ENCODE results near the gene SLC29A3. TPM values are rescaled to one million over a fixed set of nuclear protein-coding genes. Genes with fewer than 3 reads are reported as not detected.

The SLC29A3 gene
- total and polyA plus RNA-seq, 2 of the 8 experiments (the other 6 are each of a cell fraction or from before 2014, with no cell fraction given), result 14.0 to 24.6 TPM

DNA sequence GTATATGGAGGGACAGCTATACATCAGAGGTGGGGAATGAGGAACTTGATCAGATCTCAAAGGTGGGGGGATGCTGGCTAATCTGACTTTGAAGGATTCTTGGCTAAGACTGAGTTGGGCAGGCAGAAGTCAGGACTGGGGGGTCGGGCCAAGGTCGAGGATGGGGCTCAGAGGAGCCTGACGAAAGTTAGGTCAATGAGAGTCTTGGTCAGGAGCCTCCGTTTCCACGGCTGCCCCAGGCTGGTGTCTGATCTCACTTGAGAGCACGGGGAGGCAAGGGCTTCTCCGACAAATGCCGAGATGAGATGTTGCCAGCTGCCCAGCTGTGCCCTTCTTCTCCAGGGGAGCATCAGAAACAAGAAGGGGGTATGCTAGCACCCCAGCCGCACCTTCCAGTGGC is 5.7 kb downstream of the SLC29A3 start:
- DNase-seq (ENCODE audit: low read depth in 1 of 2, low spot score in 2 of 2) (no peak), FAIRE-seq (no peak)
- no peak overlapping the region for H3K23ac ChIP-seq (ENCODE audit: insufficient read length)
- CTCF ChIA-PET (ENCODE audit: partially characterized antibody), result interaction anchor here (0.7 to 22.4 kb wide), 6 partner anchors 9 to 205 kb away, joined by 3 to 401 read pairs (median 5); no protein-coding TSS in a partner anchor
- H3K9ac ChIP-seq (replicated peaks in 1 of 4; ENCODE audit: extremely low read depth in 1 of 4, low read depth in 3 of 4, low read length in 3 of 4), result no peak overlapping the region
- H3K14ac ChIP-seq (ENCODE audit: insufficient read length), result no peak overlapping the region
- H2AFZ ChIP-seq (ENCODE audit: low read length), result no peak overlapping the region
- H3K56ac ChIP-seq (replicated peaks; ENCODE audit: insufficient read length, low read depth, low read length), result no peak overlapping the region
- H4K91ac ChIP-seq (replicated peaks; ENCODE audit: insufficient read length, low read length), result no peak overlapping the region
- no peak overlapping the region for H2BK120ac ChIP-seq (replicated peaks; ENCODE audit: low read depth, low read length)
- peaks cover 0 to 18% (median 12%) of the 10 kb centered on the region in 4 experiments; a peak in 6 of 8 replicates for H3K36me3 ChIP-seq (ENCODE audit: control insufficient read depth in 2 of 4, insufficient read depth in 4 of 4, low read length in 3 of 4)
- no peak overlapping the region for H4K8ac ChIP-seq (ENCODE audit: extremely low read depth, insufficient read depth, low read length)
- 84% methylated on average over 9 of the region's 9 CpGs; no CpG with 5 or more reads in 1 of the 2 experiments for WGBS, 2 experiments (ENCODE audit: extremely low coverage in 1 of 2, insufficient coverage in 1 of 2, insufficient read length in 1 of 2, insufficient replicate concordance in 2 of 2, low coverage in 1 of 2, low lambda C conversion rate in 2 of 2, missing lambda C conversion rate in 1 of 2)
- H3K79me1 ChIP-seq (ENCODE audit: low read depth, low read length), result 0 out of 2 replicates have a peak, but pooled peaks cover 4% of the 10 kb centered on the region
- peaks cover 0 to 3% (median 0%) of the 10 kb centered on the region in 4 experiments; a peak in 1 of 7 replicates for H3K4me1 ChIP-seq (replicated peaks in 1 of 4; ENCODE audit: control insufficient read depth in 3 of 4, insufficient read depth in 4 of 4, low read length in 3 of 4)
- H3K4me3 ChIP-seq (ENCODE audit: extremely low read depth in 1 of 4, insufficient read depth in 2 of 4, low read depth in 3 of 4, low read length in 4 of 4), result no peak overlapping the region
- no peak overlapping the region for H4K5ac ChIP-seq (ENCODE audit: insufficient read length, low read depth, low read length)
- H4K20me1 ChIP-seq (replicated peaks in 1 of 2; ENCODE audit: control insufficient read depth in 1 of 2, insufficient read depth in 2 of 2, low read length in 2 of 2), result peaks cover 0 to 3% of the 10 kb centered on the region in 2 experiments
- H3K9me3 ChIP-seq (ENCODE audit: insufficient read depth in 2 of 2, low read depth in 1 of 2, low read length in 1 of 2), result no peaks in the 10 kb centered on the region
- no peak overlapping the region for H2BK12ac ChIP-seq (ENCODE audit: low read depth, low read length)
- H3K79me2 ChIP-seq (ENCODE audit: control insufficient read depth in 1 of 2, insufficient read depth in 2 of 2, low read length in 2 of 2), result no peaks in the 10 kb centered on the region
- no peak overlapping the region for H2AK5ac ChIP-seq (ENCODE audit: low read depth, low read length)
- H3K27me3 ChIP-seq (replicated peaks in 1 of 4; ENCODE audit: control insufficient read depth in 3 of 4, extremely low read depth in 1 of 4, insufficient read depth in 3 of 4, low read length in 3 of 4), result no peaks in the 10 kb centered on the region
- POLR2A ChIA-PET (ENCODE audit: partially characterized antibody), result interaction anchor here (0.6 to 1.8 kb wide), 2 partner anchors 9 to 12 kb away, joined by 4 read pairs; no protein-coding TSS in a partner anchor
- no peak overlapping the region for H3K4me2 ChIP-seq (ENCODE audit: insufficient read depth in 1 of 2, low read depth in 2 of 2, low read length in 2 of 2)
- H3K18ac ChIP-seq (ENCODE audit: extremely low read depth, low read length), result no peak overlapping the region
- H2BK15ac ChIP-seq (ENCODE audit: low read length), result no peak overlapping the region
- no peak overlapping the region for H2BK5ac ChIP-seq (ENCODE audit: low read depth, low read length)
- H3K23me2 ChIP-seq (ENCODE audit: low read depth, low read length), result no peaks in the 10 kb centered on the region
- no peak overlapping the region for H3K27ac ChIP-seq (ENCODE audit: low read depth, low read length)
- no peak overlapping the region for H3K4ac ChIP-seq (replicated peaks; ENCODE audit: insufficient read length, low read depth, low read length)
- H2BK20ac ChIP-seq (ENCODE audit: low read length), result no peak overlapping the region
- no peak for TF ChIP-seq SUZ12 (IDR thresholded peaks at IDR 0.05; ENCODE audit: low read length)
- TF ChIP-seq EZH2 (IDR thresholded peaks at IDR 0.05; ENCODE audit: low read depth, low read length, severe bottlenecking), result no peak
- TF ChIP-seq TEAD4 (IDR thresholded peaks at IDR 0.05; ENCODE audit: low read depth, low read length), result no peak
- no peak for TF ChIP-seq SP1 (IDR thresholded peaks at IDR 0.05; ENCODE audit: low read depth, low read length)
- no peak for TF ChIP-seq POU5F1 (IDR thresholded peaks at IDR 0.05; ENCODE audit: low read depth, low read length)
- no peak for TF ChIP-seq NRF1 (IDR thresholded peaks at IDR 0.05; ENCODE audit: low read depth, low read length)
- no peak for TF ChIP-seq BACH1 (IDR thresholded peaks at IDR 0.05; ENCODE audit: low read length)
- TF ChIP-seq ZNF274 (IDR thresholded peaks at IDR 0.05; ENCODE audit: borderline replicate concordance, extremely low read depth, low read length), result no peak

All from H1 (cell line).